HG03575 (cell line): ENCODE measurements around the gene HIVEP2.

Experiments used
- ATAC-seq: cut with Tn5 transposase; IDR thresholded peaks from one replicate; pipeline ENCODE4 v1.9.1; 2021; ENCODE audit not compliant: unreplicated experiment, insufficient number of reproducible peaks, low FRiP score; ENCODE audit errors: extremely low read depth

HIVEP2 gene

DNA sequence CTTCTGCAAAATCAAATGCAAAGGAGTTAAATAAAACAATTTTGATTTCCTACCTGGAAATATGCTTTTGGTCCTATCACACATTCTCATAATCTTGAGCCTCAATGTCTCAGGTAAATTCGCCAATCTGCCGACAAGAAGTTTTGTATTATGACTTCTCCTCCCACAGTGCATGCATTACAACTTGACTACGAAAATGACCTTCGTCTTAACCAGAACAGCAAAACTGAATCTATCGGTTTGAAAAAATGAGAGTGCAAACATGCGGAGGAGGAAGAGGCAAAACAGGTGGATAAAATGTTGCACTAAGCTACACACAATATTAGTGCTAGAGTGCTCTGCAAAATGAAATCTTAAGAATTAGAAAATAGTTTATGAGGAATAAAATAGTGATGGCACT lies 43.4 kb downstream of the HIVEP2 start:
- no peak for ATAC-seq

GRCh38 chr6:142900227-142900971 lies 44.6 kb downstream of the HIVEP2 start:
- no peak for ATAC-seq

DNA sequence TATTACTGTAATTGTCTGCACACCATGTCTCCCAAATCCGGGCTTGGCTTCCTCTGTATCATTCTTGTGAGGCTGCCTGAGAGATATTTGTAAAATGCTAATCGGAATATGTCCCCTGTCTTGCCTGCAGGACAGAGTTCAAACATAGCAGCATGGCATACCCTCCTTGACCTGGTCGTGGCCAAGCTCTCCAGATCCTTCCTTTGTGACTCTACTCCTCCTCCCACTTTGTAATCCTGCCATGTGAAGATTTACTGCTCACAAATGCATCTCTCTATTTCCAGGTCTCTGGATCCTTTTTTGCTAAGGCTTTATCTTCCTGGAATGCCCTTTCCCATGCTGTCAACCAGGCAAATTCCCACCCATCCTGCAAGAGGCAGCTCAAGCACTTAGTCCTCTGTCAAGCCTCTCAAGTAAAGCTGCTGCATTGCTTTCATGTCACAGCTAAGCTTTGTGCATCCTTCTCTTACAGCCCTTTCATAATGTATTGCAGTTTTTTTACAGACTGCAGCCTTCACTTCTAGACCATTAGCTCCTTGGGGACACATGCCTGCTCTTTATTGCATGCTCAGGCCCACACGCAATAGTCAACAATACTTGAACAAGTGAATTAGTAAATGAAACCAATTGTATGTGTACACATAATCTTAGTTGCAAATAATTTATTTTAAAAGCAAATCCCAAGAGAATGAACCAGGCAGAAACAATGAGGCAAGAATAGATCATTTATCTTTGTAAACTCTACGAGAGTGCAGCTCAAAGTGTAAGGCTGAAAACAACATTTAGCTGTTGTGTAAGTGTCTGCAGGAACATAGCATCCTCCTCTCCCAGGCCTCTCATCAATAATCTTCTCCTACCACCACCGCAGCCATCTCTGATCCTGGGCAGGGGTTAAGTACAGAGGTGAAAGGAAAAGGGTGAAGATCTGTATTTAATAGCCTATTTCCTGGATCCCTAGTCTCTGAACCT lies 45.8 kb downstream of the HIVEP2 start:
- no peak for ATAC-seq

DNA sequence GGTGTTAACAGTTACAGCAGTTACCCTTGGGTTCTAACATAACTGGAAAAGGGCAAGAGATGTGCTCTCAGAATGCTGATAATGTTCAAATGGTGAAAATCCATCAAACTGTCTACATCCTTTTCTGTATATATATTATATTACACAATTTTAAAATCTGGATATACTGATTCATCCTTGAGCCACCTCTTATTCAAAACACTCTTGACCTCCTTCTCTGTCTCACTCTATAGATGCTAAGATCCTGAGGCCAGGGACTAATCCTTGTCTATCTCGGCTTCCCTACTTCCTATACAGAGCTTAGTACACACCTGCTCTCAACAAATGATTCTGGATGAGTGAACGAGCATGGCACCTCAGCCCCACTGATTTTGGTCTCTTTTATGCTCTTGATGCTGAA lies 47.3 kb downstream of the HIVEP2 start:
- no peak for ATAC-seq

GRCh38 chr6:142896732-142897131 lies 48.2 kb downstream of the HIVEP2 start:
- no peak for ATAC-seq

GRCh38 chr6:142893088-142893487 lies 51.9 kb downstream of the HIVEP2 start:
- no peak for ATAC-seq

GRCh38 chr6:142892254-142893021 lies 52.5 kb downstream of the HIVEP2 start:
- no peak for ATAC-seq

DNA sequence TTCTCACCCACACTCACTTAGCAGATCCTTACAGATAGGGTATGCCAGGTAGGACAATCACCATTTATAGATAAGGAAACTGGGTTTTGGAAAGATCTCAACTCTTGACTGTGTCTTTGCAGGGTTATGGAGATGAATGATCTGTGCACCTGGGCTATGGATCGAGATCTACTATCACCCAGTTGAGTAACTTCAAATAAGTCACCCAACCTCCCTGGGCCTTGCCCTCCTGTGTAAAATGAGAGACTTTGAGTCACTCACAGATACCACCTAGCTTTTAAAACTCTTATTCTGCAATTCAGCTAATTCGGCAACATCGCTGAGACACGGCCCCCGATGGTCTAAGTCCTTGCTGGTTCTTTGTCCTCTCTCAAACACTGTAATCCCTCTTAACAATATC lies 53.5 kb downstream of the HIVEP2 start:
- ATAC-seq = no peak

DNA sequence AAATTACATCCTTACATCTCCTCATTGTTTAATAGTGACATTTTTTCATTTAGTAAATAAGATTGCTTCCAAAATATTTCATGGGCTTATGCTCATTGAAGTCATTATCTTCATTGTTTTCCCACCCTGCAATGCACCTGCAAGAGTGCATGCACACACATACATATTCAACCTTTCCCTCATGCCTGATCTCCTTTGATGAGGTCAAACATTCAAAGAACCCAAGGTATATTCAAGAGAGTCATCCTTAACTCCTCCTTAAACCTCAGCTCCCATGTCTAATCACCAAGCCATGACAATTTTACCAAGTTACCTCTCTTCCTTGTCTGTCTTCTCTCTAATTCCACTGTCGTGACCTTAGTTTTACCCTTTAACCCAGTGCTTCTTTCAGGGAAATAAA lies 56.5 kb downstream of the HIVEP2 start:
- no peak for ATAC-seq

DNA sequence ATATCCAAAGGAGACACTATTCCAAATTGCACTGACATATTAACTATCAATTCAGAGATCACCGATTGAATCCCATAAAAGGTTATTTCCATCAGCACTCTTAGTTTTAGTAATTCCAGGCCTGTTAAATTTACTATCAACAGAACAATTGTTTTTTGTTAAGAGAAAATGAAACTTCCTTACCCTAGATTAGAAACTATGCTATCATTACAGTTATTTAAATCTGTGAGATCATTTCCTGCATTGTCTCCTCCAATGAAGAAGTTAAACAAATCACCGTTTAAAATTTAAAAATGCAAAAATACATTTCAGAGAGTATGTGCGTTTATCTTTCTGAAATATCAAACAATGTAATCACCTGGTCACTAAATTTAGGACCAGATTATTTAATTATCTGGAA lies 57.5 kb downstream of the HIVEP2 start:
- ATAC-seq = no peak

DNA sequence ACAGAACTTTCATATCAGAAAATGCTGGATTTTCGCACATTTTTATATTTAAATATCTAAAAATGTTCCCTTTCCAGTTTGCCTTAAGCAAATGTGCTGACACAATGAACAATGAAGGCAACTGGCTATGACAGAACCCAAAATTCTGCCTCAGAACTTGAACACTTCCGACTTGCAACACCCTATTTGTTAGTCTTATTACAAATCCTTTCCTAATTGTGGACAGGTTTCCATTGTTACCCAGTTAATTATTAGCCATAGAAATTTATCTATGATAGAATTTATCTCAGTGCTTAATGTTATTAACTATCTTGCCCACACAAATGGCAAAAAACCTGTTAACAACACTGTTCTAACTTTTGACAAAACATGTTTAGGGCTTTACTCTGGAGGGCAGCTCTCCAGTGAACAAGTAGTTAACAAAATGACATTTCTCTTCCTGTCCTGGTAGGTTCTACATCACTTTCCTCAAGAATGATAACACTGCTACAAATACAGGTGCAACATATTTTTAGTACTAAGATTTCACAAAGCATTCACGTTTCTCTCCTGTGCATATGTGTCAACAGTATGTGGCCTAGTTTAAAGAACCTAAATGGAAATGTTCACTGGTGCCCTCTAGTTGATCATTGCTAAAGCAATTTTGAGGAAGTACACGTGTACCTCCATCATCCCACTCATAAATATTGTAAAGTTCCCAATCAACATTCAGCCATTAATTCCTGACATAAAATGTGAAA lies 58.4 kb downstream of the HIVEP2 start:
- peak; percentile 64 for ATAC-seq

- ATAC-seq = peak; percentile 36
Observed at GRCh38 chr6:142885182-142885867, 59.7 kb downstream of the HIVEP2 start.

GRCh38 chr6:142884214-142885035 lies 60.6 kb downstream of the HIVEP2 start:
- no peak for ATAC-seq

DNA sequence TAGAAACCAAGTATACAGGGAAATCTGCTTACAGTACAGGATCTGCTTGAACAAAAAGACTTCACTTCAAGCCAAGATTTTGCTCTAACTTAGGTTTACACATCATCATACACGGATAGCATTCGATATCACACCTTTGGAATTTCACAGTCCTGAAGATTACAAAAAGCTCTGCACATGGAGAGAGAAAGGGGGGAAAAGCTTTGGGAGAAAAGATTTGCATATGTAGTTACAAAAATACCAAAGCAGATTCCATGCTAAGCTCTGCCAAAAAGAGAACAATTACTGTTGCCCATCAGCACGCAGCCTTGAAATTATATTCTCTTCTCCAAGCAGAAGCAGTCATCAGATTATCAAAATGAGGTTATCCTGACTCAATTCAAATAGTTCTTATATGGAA lies 62.0 kb downstream of the HIVEP2 start:
- no peak for ATAC-seq

GRCh38 chr6:142881761-142882160 lies 63.2 kb downstream of the HIVEP2 start:
- ATAC-seq = no peak

GRCh38 chr6:142881290-142881689 lies 63.7 kb downstream of the HIVEP2 start:
- ATAC-seq = no peak

DNA sequence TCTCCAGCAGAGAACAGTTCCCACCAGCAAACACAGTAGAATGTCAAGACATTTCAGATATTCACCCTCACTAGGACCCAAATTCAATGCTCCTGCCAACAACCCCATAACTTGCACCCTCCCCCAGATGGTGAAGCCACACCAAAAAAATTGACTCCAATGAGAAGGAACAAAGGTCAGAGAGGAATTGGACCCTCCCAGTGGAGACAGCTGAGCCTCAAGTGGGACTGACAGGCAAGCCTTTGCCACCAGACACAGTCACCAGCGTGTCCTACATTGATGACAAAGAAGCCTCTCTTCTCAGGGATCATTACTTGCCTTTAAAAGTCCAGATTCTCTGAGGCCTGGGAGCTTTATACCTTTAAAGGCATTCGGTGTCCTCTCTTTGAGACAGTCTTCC lies 64.8 kb downstream of the HIVEP2 start:
- no peak for ATAC-seq
